HG03342 (cell line): ENCODE measurements around the gene PPM1L.

Experiments used
- ATAC-seq: cut with Tn5 transposase; IDR thresholded peaks from one replicate; pipeline ENCODE4 v1.9.1; 2021; ENCODE audit warnings: mild to moderate bottlenecking, moderate library complexity; ENCODE audit not compliant: unreplicated experiment

The PPM1L gene

DNA sequence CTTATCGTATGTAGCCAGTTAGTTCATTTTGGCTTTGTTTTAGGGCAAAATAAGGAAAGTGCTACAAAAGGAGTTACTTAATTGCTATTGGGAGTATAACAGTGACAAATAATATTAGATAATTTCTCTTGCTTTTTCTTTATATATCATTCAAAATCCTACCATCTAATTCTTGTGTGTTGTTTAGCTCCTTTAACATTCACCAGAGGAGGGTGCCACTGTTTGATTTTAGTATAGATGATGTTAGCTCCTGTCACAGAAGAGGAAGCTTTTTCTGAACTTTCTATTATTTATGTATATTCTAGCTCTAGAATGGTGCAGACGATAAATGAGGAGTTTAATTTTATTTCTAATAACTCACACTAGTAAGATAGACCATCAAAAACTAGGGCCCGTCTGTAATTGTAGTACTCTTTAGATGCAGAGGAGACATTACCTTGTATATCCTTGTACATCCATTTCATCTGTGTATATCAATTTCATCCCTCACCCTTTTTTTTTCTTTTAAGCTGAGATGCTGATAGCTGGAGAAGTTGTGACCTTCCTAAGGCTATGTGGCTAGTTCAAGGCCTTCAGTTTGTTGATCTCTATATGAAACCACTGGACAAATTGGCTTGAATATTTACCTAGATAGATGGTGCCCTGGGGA lies 3.0 kb downstream of the PPM1L start:
- ATAC-seq, result no peak

DNA sequence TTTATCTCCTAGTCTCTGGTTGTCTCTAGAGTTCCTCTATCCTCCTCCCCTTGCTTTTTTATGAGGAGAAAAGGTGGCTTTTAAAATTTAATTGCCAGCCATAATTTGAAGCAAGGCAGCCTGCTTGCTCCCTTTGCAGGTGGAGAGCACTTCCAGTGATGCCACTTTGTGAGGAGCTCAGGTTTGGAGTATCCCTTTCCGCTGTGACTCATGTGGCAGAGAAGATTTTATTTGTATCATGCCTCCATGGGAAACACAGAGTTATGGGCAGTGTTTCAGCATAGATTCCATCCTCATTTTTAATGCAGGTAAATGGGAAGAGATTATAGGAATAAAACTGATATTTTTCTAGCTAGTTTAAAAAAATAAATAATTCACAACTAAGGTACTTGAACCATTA lies 7.0 kb downstream of the PPM1L start:
- ATAC-seq, result no peak

DNA sequence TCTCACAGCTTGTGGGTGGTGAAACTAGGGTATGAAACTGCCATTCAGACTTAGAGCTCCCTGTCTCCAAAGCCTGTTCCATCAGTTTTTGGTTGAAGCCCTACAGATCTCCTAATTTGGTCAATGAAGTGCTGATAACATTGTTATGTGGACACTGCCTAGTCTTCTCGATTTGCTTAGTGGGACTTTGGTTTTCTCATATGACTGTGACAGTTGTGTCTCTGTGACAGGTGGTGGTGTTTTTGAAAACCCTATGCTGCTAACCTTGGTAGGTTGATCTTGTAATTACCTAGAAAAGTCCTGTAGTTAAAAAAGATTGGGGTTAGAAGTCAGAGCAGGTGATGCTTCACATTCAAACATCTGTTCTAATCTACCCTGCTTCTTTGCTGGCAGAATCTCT lies 9.2 kb downstream of the PPM1L start:
- ATAC-seq, result no peak

DNA sequence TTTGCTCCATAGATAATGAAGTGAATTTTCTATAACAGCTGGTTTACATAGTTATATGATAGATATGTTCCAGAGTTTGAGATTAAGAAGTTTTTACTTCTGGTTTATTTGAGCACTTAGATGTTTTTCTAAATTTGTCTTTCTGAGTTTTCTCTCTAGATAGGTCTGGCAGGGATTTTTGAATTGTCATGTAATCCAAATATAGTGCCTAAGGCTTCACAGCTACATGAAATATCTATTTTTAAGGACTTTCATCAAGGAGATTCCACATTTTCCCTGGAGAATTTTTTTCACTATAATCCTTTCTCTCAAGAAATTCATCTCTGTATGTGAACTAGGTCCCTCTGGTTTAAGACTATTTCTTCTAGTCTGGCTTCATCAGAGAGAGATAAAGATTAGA lies 12.0 kb downstream of the PPM1L start:
- ATAC-seq, result no peak

DNA sequence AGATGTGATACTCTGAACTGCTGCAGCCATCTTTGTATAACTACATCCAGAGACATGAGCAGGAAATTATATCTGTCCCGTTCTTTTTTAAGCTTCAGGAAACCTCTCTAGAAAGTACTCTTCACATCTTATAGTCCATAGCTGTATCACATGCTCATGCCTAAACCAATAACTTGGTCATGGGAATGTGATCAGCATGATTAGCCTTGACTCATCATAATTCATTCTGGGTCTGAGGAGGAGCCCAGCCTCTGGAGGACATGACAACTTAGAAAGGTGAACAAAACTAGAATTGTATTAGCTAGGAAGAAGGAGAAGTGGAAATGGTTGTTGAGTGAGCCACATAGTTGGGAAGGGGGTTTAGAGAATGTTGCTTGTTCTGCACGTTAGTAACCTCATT lies 12.9 kb downstream of the PPM1L start:
- ATAC-seq, result no peak

DNA sequence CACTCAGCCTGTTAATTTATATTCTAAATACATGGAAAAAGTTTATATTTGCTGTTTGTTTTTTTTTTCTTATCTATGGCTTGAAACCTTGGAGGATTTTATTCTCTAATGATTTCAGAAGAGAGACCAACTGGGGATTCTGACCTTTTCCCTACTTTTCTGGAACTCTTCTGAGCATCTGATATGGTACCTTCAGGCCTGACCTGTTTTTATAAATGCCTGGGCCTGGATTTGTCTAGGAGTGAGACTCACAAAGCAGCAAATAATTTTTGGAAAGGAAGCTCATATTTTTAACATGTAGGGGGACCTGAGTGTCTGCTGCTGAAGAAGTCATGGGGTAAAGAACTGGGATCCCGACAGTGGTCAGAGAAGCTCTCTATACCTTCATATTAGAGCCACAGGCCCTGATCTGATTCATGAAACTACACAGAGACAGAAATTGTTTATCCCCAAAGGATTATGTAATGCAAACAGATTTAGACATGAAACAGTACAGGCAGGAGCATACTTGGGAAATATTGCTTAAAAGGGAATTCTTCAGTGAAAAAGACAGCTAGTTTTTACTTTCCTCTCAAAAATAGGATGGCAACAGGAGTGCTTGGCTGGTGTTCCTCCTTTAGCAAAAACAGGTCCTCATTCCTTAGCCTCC lies 15.9 kb downstream of the PPM1L start:
- no peak for ATAC-seq

DNA sequence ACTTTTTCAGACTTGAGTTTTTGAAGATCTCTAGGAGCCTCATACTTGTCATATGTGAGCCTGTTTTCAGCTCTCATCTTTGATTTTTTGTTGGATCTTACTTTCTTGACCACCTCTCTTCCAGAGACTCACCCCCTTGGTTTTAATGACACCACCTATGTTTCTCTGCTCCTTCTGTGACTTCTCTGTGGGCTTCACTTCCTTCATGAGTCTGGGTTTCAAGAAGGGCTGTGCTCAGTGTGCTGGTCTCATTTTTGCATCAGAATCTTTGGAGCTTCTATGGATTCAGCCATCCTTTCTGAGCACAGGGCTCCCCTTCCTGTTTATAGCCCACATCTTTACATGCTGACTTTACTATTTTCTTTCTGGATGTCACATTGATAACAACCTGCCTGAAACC lies 17.7 kb downstream of the PPM1L start:
- no peak for ATAC-seq

DNA sequence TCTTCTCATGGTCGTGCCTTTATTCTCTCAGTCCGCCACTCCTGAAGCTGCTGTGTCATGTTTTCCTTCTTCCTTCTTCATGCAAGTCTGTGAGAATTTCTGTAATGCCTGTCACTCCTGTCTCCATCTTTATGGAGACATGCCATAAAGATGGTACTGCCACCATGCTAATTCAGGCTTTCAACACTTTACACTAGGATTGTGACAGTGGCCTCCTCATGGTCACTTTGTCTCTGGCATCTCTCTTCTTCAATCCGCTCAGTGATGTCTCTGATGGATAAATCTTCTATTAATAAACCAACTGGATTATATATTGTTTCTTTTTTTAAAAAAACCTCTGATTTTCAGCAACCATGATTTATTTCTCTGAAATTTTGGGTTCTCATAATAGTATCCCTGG lies 18.1 kb downstream of the PPM1L start:
- no peak for ATAC-seq

DNA sequence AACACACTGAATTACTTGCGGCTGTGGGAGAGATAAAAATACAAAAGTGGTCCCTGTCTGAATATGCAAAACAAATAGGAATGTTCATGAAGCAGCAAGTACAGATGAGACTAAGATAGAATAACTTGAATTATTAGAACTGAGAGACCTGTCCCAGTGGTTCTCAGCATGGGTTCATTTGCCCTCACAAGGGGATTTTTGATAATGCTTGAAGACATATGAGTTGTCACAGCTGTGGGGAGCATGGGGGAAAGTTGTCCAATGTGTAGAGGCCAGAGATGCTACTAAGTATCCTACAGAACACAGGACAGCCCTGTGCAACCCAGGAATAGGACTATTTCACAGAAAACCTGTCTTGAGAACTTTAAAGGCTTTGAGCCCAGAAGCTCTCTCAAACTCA lies 22.4 kb downstream of the PPM1L start:
- ATAC-seq, result no peak

DNA sequence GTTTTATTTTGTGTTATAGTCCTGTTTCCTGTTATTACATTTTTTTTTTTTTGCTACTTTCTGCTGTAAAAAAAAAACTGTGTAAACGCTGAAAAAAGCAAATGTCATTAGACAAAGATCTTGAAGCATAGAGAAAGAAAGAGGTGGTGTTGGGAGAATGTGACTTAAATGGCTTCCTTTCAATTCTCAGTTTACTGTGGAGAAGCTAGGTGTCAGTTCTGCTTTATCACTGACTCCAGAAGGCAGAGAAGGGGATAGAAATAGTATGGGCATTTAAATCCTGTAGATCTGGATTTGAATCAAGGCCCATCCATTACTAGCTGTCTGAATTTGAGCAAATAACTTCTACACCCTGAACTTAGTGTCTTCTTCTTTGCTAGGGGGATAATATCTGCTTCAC lies 23.0 kb downstream of the PPM1L start:
- ATAC-seq, result no peak

DNA sequence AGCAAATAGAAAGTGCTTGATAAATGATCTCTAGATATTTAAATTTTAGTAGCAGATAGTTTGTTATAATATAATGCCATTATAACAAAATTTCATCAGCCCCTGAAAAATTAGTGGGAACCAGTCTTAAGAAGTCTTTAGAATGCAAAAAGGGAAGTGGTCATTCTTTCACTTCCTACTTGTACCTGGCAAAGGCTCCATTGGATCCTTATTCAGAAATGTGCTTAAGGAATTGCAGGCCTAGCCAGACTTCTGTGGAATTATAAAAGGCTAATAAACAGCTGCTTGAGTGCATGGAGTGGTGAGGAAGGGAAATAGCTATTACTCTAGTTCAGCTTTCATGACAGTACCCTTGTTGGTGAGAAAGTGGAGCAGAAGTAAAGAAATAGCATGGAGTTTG lies 24.2 kb downstream of the PPM1L start:
- ATAC-seq, result no peak

DNA sequence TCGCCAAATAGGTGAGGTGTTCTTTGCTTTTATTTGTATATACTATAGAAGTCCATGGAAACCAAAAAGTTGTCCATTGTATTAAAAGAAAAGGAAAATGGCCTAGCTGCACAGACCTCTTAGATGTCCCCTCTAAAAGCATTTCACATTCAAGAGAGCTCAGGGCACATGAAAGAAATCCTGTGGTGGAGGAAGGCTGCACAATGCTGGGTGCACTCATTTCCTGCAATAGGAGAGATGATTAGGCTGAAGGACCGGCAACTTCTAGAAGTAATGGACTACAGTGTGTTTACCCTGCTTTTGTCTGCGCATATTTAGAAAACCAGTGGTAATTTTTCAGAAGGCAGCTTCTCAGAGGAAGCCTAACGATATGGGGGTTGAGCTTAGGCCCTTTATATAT lies 25.4 kb downstream of the PPM1L start:
- ATAC-seq, result no peak

DNA sequence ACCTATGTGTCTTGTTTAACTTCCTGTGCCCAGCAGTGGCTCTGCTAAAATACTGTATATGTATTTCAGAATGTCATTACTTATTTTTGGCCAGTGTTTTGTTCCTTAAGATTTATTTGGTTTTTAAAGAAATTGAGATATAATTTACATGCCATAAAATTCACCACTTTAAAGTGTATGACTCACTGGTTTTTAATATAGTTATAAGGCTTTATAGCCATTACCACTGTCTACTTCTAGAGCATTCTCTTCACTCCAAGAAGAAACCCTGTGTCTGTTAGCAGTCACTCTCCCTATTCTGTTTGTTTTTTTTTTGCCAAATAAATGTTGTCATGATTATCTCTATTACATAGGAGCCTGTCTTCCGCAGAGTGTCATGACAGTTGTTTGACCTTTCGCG lies 25.8 kb downstream of the PPM1L start:
- ATAC-seq, result no peak

DNA sequence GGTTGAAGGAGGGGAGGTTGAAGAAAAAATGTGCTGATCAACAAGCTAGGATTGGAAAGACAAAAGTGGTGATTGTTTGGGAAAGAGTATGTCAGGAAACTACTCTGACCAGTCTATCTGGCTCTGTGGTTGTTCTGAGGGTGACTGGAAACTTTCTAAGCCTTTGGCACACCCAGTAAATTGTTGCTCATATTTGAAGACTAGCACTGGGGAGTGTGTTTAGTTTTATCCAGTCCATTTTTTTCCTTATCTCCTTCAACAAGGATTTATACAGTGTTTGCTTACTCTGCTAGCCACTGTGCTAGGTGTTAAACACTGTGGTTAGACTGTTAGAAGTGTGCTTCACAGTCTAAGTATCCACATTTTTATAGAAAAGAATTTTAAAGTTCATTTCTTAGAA lies 28.8 kb downstream of the PPM1L start:
- no peak for ATAC-seq

DNA sequence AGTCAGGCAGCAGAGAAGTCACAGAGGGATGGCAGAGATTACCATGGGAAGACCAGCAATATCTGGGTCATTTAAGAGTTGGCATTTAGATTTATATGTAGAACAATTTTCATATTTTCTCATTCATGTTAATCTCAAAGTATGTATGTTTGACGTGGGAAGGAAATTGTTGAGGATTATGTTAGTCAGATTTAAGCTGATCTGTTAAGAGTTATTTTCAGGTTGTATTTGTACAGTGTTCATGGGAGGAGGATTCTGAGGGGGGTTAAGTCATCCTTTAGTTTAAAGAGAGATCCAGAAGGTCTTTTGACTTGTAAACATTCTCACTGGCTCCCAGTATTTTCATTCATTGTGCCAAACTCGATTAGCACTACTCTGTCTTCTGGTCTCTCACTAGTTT lies 34.7 kb downstream of the PPM1L start:
- no peak for ATAC-seq

DNA sequence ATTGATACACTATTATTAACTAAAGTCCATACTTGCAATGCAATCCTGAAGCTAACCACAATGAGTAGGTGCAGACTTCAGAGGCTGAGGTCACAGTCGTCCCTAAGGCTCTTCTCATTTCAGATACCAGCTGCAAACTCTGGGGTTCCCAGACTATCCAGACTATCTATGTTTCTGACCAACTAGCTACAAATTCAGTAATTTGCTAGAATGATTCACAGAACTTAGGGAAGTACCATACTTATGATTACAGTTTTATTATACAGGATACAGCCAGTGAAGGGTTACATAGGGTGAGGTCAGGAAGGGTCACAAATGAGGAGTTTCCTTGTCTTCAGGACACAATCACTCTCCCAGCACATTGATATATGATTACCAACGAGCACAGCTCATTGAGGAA lies 36.5 kb downstream of the PPM1L start:
- no peak for ATAC-seq

DNA sequence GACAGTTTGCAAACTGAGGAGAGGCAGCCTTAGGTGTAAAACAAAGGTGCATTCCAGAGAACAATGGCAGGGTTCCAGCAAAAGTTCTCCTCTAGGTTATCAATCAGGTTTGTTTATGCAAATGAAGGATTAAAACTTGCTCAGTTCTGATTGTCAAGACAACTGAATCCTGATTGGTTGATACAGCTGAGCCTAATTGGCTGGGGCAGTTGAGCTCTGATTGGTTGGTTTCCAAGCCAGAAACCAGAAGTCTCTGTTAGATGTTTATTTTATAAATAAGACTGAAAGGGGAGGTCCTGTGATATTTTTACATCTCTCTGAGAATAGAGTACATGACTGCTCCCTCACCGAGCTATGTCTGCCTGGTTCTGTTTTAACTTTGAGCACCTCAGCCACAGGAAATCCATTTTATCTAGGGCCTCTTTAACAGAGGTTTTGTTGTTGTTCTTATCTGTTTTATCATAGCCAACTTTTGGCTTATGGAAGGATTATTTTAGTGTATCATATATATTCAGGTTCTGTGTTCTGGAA lies 37.8 kb downstream of the PPM1L start:
- no peak for ATAC-seq

DNA sequence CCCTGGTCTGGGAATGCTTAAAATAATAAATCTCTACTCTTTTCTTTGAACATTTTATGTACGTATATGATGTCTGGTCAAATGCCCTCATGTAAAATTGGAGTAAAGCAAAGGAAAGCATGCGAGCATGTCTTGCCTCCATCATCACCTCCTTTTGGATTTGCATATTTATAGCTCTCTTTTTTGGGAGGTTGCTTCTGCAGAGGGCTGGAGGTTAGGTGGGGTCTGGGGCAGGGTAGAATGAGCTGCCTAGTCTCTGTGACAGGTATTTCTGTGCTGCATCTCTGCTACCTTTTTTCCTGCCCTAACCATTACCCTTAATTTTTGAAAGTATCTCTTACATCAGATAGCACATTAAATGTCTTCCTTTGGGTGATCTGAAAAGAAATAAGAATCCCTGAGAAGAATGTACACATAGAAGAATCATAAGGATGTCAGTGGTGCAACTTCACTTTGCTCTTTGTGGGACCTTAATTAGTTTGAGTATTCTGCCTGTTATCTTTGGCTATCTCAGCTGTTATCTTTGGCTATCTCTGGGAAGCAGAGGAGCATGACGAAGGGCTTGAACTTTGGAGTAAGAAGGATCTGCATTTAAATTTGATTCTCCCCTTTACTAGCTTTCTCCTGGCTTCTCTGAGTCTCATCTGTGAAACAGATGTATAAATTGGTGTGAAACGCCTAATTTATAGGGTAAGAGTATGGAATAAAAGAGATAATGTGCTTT lies 40.2 kb downstream of the PPM1L start:
- no peak for ATAC-seq

DNA sequence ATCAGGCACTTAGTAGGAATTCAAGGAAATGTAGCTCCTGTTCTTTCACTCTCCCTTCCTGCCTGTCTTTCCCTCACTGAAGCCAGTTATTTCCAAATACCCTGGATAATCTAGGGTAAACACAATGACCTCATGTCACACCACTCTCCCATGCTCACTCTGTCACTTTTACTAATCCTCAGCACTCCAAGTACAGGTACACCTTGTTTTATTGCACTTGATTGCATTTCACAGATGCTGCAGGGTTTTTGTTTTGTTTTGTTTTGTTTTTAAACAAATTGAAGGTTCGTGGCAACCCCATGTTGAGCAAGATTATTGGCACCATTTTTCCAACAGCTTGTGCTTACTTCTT lies 40.8 kb downstream of the PPM1L start:
- no peak for ATAC-seq

DNA sequence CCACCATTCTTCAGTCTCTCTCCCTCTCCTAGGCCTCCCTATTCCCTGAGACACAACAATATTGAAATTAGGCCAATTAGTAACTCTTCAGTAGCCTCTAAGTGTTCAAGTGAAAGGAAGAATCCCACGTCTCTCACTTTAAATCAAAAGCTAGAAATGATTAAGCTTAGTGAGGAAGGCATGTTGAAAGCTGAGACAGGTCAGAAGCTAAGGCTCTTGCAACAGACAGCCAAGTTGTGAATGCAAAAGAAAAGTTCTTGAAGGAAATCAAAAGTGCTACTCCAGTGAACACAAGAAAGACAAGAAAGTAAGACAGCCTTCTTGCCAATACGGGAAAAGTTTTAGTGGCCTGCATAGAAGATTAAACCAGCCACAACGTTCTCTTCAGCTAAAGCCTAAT lies 41.3 kb downstream of the PPM1L start:
- ATAC-seq, result no peak

DNA sequence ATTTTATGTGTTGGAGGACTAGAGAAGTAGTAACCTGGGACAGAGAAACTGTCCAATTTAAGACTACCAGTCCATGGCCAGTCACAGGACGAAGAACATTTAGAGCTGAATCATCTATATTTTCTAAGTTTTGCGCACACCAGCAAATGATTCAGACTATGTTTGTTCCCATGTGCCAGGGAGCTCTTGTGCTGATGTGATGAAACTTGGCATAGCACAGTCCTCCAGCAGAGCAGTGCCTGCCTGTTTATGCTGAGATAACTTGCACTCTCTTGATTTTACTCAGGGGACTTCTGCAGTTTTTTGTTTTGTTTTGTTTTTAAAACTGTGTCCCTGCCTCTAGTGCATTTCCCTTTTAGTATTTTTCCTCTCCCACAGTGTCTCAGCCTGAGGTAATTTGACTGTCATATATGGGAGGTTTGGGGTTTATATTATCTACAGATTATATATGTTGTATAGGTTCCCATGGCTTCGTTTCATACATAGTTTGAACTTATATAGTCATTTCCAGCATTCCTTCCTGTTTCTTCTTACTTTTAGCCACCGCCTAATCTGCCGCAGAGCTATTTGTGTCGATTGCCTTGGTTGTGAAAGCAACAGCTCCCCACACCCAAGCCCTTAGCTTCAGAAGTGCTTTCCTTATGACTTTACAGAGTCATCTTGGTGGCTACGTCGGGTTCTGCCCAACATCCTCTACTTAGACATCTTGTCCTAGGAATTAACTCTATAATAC lies 45.5 kb downstream of the PPM1L start:
- peak; percentile 87 for ATAC-seq

DNA sequence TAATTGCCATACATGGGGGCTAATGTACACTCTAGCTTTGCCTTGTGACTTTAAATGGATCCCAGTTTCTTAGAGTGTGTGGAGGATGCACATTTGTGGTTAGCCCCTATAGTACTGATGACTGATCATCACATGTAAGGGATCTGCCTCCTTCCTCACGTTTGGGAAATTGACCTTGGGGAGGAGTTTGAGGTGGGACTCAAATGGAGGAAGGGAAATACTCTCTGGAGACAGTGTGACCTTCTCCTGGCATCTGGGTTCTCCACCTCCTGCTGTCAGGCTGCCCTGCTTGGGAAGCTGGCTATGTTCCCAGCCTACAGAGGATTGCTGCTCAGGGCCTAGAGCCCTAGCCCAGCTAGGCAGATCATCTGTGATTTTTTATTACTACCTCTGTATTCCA lies 48.7 kb downstream of the PPM1L start:
- no peak for ATAC-seq
